ENCODE data around the gene HSPA6.

The HSPA6 gene

DNA sequence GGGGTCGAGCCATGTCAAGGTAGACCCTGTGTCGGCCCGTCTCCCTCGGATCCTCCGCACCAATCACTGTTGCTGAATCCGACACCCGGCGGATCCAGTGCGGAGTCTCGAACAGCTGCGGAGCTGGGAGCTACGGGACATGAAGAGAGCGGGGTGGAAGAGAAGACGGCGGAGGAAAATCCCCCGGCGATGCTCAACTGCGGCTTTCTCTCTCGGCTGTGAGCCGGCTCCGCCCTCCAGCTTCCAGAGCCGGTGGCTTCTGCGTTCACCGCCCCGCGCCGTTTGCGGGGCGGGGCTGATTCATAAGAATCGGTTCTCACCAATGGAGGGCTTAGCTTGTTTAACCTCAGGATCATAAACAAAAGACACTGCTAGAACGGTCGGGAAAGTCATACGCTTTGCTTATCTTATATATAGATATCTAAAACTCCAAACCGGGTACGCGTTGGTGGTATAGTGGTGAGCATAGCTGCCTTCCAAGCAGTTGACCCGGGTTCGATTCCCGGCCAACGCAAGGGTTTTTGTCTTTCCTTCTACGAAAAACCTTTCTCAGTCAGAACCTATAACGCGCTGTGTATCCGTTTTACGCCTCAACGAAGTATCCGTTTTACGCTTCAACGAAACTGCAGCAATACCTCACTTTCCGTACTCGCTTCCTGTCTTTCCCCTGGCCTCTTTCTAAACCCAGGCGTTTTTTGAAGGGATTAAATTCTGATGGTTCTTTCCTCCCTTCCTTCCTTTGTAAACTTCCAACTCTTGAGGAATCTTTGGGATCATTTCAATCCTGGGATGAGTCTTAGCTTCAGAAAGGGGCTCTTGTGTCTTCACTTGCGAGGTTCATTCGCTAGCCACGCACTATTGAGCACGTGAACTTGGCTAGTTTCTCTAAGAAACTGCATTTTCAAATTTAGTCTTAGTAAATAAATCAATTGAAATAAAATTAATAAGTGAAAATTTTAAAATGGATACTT, 6.6 kb downstream of the HSPA6 start (continued):
- TF ChIP-seq, protein P1, sequence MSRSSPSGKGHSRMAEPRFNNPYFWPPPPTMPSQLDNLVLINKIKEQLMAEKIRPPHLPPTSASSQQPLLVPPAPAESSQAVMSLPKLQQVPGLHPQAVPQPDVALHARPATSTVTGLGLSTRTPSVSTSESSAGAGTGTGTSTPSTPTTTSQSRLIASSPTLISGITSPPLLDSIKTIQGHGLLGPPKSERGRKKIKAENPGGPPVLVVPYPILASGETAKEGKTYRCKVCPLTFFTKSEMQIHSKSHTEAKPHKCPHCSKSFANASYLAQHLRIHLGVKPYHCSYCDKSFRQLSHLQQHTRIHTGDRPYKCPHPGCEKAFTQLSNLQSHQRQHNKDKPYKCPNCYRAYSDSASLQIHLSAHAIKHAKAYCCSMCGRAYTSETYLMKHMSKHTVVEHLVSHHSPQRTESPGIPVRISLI (tag by site-specific recombination; IDR thresholded peaks at IDR 0.05): peak; percentile 65
- peak; percentile 7; the same call in 1 of the 2 replicates for TF ChIP-seq ZNF623 (tag by site-specific recombination; IDR thresholded peaks at IDR 0.05)
- TF ChIP-seq, protein P2, sequence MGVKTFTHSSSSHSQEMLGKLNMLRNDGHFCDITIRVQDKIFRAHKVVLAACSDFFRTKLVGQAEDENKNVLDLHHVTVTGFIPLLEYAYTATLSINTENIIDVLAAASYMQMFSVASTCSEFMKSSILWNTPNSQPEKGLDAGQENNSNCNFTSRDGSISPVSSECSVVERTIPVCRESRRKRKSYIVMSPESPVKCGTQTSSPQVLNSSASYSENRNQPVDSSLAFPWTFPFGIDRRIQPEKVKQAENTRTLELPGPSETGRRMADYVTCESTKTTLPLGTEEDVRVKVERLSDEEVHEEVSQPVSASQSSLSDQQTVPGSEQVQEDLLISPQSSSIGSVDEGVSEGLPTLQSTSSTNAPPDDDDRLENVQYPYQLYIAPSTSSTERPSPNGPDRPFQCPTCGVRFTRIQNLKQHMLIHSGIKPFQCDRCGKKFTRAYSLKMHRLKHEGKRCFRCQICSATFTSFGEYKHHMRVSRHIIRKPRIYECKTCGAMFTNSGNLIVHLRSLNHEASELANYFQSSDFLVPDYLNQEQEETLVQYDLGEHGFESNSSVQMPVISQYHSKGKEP (tag by site-specific recombination; IDR thresholded peaks at IDR 0.05): peak; percentile 84
- TF ChIP-seq, protein P3, sequence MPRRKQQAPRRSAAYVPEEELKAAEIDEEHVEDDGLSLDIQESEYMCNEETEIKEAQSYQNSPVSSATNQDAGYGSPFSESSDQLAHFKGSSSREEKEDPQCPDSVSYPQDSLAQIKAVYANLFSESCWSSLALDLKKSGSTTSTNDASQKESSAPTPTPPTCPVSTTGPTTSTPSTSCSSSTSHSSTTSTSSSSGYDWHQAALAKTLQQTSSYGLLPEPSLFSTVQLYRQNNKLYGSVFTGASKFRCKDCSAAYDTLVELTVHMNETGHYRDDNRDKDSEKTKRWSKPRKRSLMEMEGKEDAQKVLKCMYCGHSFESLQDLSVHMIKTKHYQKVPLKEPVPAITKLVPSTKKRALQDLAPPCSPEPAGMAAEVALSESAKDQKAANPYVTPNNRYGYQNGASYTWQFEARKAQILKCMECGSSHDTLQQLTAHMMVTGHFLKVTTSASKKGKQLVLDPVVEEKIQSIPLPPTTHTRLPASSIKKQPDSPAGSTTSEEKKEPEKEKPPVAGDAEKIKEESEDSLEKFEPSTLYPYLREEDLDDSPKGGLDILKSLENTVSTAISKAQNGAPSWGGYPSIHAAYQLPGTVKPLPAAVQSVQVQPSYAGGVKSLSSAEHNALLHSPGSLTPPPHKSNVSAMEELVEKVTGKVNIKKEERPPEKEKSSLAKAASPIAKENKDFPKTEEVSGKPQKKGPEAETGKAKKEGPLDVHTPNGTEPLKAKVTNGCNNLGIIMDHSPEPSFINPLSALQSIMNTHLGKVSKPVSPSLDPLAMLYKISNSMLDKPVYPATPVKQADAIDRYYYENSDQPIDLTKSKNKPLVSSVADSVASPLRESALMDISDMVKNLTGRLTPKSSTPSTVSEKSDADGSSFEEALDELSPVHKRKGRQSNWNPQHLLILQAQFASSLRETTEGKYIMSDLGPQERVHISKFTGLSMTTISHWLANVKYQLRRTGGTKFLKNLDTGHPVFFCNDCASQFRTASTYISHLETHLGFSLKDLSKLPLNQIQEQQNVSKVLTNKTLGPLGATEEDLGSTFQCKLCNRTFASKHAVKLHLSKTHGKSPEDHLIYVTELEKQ (tag by site-specific recombination; IDR thresholded peaks at IDR 0.05; ENCODE audit: borderline replicate concordance): 0 out of 2 replicates have a peak, but pooled peaks have one; percentile 55
- 0 out of 2 replicates have a peak, but pooled peaks have one; percentile 43 for TF ChIP-seq ZNF626 (tag by site-specific recombination; IDR thresholded peaks at IDR 0.05)
- 0 out of 2 replicates have a peak, but pooled peaks have one; percentile 5 for TF ChIP-seq ZNF654 (tag by site-specific recombination; IDR thresholded peaks at IDR 0.05; ENCODE audit: low read depth)
- TF ChIP-seq, protein P4, sequence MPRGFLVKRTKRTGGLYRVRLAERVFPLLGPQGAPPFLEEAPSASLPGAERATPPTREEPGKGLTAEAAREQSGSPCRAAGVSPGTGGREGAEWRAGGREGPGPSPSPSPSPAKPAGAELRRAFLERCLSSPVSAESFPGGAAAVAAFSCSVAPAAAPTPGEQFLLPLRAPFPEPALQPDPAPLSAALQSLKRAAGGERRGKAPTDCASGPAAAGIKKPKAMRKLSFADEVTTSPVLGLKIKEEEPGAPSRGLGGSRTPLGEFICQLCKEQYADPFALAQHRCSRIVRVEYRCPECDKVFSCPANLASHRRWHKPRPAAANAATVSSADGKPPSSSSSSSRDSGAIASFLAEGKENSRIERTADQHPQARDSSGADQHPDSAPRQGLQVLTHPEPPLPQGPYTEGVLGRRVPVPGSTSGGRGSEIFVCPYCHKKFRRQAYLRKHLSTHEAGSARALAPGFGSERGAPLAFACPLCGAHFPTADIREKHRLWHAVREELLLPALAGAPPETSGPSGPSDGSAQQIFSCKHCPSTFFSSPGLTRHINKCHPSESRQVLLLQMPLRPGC (tag by site-specific recombination; IDR thresholded peaks at IDR 0.05): peak; percentile 82; the same call in 1 of the 2 replicates
- TF ChIP-seq ZNF2 (tag by site-specific recombination; IDR thresholded peaks at IDR 0.05): peak; percentile 92
- peak; percentile 78 for TF ChIP-seq ZNF350 (tag by site-specific recombination; IDR thresholded peaks at IDR 0.05)
- 0 out of 2 replicates have a peak, but pooled peaks have one; percentile 19 for TF ChIP-seq ZNF843 (tag by site-specific recombination; IDR thresholded peaks at IDR 0.05)
- TF ChIP-seq PRDM1 (tag by site-specific recombination; IDR thresholded peaks at IDR 0.05): peak; percentile 97
- TF ChIP-seq ZNF596 (tag by site-specific recombination; IDR thresholded peaks at IDR 0.05): peak; percentile 72
- TF ChIP-seq, protein P5, sequence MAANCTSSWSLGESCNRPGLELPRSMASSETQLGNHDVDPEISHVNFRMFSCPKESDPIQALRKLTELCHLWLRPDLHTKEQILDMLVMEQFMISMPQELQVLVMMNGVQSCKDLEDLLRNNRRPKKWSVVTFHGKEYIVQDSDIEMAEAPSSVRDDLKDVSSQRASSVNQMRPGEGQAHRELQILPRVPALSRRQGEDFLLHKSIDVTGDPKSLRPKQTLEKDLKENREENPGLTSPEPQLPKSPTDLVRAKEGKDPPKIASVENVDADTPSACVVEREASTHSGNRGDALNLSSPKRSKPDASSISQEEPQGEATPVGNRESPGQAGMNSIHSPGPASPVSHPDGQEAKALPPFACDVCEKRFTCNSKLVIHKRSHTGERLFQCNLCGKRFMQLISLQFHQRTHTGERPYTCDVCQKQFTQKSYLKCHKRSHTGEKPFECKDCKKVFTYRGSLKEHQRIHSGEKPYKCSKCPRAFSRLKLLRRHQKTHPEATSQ (tag by site-specific recombination; IDR thresholded peaks at IDR 0.05): 0 out of 2 replicates have a peak, but pooled peaks have one; percentile 37
- TF ChIP-seq GLIS1 (tag by site-specific recombination; IDR thresholded peaks at IDR 0.05): 0 out of 2 replicates have a peak, but pooled peaks have one; percentile 25
- peak; percentile 81 for TF ChIP-seq ZSCAN30 (tag by site-specific recombination; IDR thresholded peaks at IDR 0.05)
- peak; percentile 9 for TF ChIP-seq ZNF510 (tag by site-specific recombination; IDR thresholded peaks at IDR 0.05; ENCODE audit: insufficient replicate concordance)
- TF ChIP-seq, protein P6, sequence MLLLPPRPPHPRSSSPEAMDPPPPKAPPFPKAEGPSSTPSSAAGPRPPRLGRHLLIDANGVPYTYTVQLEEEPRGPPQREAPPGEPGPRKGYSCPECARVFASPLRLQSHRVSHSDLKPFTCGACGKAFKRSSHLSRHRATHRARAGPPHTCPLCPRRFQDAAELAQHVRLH (tag by site-specific recombination; IDR thresholded peaks at IDR 0.05): peak; percentile 94
- TF ChIP-seq ZNF24 (tag by site-specific recombination; IDR thresholded peaks at IDR 0.05): peak; percentile 94
- TF ChIP-seq ZNF561 (tag by site-specific recombination; IDR thresholded peaks at IDR 0.05; ENCODE audit: borderline replicate concordance): peak; percentile 86
- 0 out of 2 replicates have a peak, but pooled peaks have one; percentile 25 for TF ChIP-seq ZNF701 (tag by site-specific recombination; IDR thresholded peaks at IDR 0.05)
- TF ChIP-seq, protein P7, sequence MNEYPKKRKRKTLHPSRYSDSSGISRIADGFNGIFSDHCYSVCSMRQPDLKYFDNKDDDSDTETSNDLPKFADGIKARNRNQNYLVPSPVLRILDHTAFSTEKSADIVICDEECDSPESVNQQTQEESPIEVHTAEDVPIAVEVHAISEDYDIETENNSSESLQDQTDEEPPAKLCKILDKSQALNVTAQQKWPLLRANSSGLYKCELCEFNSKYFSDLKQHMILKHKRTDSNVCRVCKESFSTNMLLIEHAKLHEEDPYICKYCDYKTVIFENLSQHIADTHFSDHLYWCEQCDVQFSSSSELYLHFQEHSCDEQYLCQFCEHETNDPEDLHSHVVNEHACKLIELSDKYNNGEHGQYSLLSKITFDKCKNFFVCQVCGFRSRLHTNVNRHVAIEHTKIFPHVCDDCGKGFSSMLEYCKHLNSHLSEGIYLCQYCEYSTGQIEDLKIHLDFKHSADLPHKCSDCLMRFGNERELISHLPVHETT (tag by site-specific recombination; IDR thresholded peaks at IDR 0.05): peak; percentile 89
- TF ChIP-seq ZNF600 (tag by site-specific recombination; IDR thresholded peaks at IDR 0.05): peak; percentile 92
- TF ChIP-seq SP7 (tag by site-specific recombination; IDR thresholded peaks at IDR 0.05): peak; percentile 82
- peak; percentile 63; the same call in 1 of the 2 replicates for TF ChIP-seq SP3 (tag by site-specific recombination; IDR thresholded peaks at IDR 0.05)
- TF ChIP-seq, protein P8, sequence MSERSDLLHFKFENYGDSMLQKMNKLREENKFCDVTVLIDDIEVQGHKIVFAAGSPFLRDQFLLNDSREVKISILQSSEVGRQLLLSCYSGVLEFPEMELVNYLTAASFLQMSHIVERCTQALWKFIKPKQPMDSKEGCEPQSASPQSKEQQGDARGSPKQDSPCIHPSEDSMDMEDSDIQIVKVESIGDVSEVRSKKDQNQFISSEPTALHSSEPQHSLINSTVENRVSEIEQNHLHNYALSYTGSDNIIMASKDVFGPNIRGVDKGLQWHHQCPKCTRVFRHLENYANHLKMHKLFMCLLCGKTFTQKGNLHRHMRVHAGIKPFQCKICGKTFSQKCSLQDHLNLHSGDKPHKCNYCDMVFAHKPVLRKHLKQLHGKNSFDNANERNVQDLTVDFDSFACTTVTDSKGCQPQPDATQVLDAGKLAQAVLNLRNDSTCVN (tag by site-specific recombination; optimal IDR thresholded peaks at IDR 0.05): peak; percentile 31
